Panc1 (cell line): ENCODE measurements around the gene MAD1L1. TPM values are rescaled to one million over a fixed set of nuclear protein-coding genes. Genes with fewer than 3 reads are reported as not detected.

ENCODE experiments used
- ATAC-seq: fragments of 200-7000 bp; cut with Tn5 transposase; 2 replicates; pipeline ENCODE4 v1.9.1; 2020; ENCODE audit warnings: mild to moderate bottlenecking, moderate library complexity
- BruUV-seq: library from RNA; stranded (reverse); fragments of 400-500 nt; replicated peaks from 2 replicates; lab custom pipeline; 2021; lab: Mats Ljungman, UMichigan
- CTCF ChIA-PET: fragments of 300-600 bp; sonication (Branson Sonifier 250); formaldehyde crosslinking; loops from one replicate; lab custom pipeline; 2022; ENCODE audit warnings: antibody characterized with exemption; lab: Charles Lee
- POLR2A ChIA-PET: fragments of 300-600 bp; sonication (Branson Sonifier 250); formaldehyde crosslinking; loops from one replicate; lab custom pipeline; 2022; ENCODE audit warnings: antibody characterized with exemption; lab: Charles Lee
- DNase-seq: peaks from one replicate; pipeline ENCODE4 v3.0.0-alpha.2; 2010; ENCODE audit warnings: low read depth, low spot score
- H3K27ac ChIP-seq: 2 replicates; pipeline ENCODE4 v1.5.1; 2011; ENCODE audit warnings: mild to moderate bottlenecking, low read length, inconsistent platforms
- H3K27me3 ChIP-seq: fragments of 200-500 bp; sonication (Bioruptor generic); 2 replicates; pipeline ENCODE4 v1.6.0; 2014; ENCODE audit warnings: low read length, inconsistent platforms; ENCODE audit not compliant: control insufficient read depth, insufficient read depth
- H3K36me3 ChIP-seq: fragments of 200-500 bp; sonication (Bioruptor generic); 2 replicates; pipeline ENCODE4 v1.5.1; 2014; ENCODE audit warnings: inconsistent platforms, mild to moderate bottlenecking, low read length, moderate library complexity; ENCODE audit not compliant: control insufficient read depth, insufficient read depth
- H3K4me1 ChIP-seq: 2 replicates; pipeline ENCODE4 v1.5.1; 2011; ENCODE audit warnings: inconsistent platforms, mild to moderate bottlenecking, low read length, moderate library complexity; ENCODE audit not compliant: control insufficient read depth, insufficient read depth
- H3K4me3 ChIP-seq, 2 experiments: 2 replicates each; pipeline ENCODE4 v1.5.1; 2011 to 2012; ENCODE audit warnings: low read depth in 2 of 2, low read length in 2 of 2, mild to moderate bottlenecking in 2 of 2, inconsistent platforms in 1 of 2, moderate library complexity in 1 of 2
- H3K9me3 ChIP-seq: fragments of 200-500 bp; sonication (Bioruptor generic); 2 replicates; pipeline ENCODE4 v1.5.1; 2014; ENCODE audit warnings: low read depth, mild to moderate bottlenecking, inconsistent platforms, low read length, moderate library complexity; ENCODE audit not compliant: control insufficient read depth, insufficient read depth
- CTCF ChIP-seq: fragments of 450-650 bp; IDR thresholded peaks from 2 replicates; pipeline ENCODE4 v1.5.1; 2017; ENCODE audit warnings: mild to moderate bottlenecking
- POLR2AphosphoS5 ChIP-seq: IDR thresholded peaks from 2 replicates; pipeline ENCODE4 v1.6.1; 2012; ENCODE audit warnings: mild to moderate bottlenecking, low read depth, low read length, moderate library complexity
- REST ChIP-seq, 2 experiments: IDR thresholded peaks; 2 replicates each; pipeline ENCODE4 v1.6.1; 2011 to 2012; ENCODE audit warnings: low read depth in 2 of 2, control low read depth in 1 of 2, low read length in 1 of 2, mild to moderate bottlenecking in 1 of 2, moderate library complexity in 1 of 2; ENCODE audit not compliant: insufficient read depth in 1 of 2
- SIN3A ChIP-seq: IDR thresholded peaks from 2 replicates; pipeline ENCODE4 v1.6.1; 2012; ENCODE audit warnings: low read depth, mild to moderate bottlenecking, low read length, moderate library complexity, borderline replicate concordance; ENCODE audit not compliant: insufficient read depth
- TCF7L2 ChIP-seq: IDR thresholded peaks from 2 replicates; pipeline ENCODE4 v1.6.1; 2011; ENCODE audit warnings: mild to moderate bottlenecking, low read depth, low read length, inconsistent platforms
- in situ Hi-C: cut with HindIII; loops from 2 replicates; pipeline ENCODE4 v1.10.0; 2016; ENCODE audit warnings: low sequenced_read_pairs, low pct_unique_long_range_greater_than_20kb
- intact Hi-C: fragments of 100-400 bp; cut with micrococcal nuclease; formaldehyde crosslinking; loops from one replicate; pipeline ENCODE4 v1.10.0; 2022; ENCODE audit not compliant: unreplicated experiment
- total RNA-seq: library from RNA; stranded (reverse); gene quantifications from one replicate; pipeline ENCODE4 v1.2.1, GENCODE V29; 2021; ENCODE audit not compliant: unreplicated experiment

The MAD1L1 gene
- total RNA-seq, 1 experiment from 2014 or later: 70.8 TPM

GRCh38 chr7:2086229-2086628 is 146.5 kb downstream of the MAD1L1 start:
- CTCF ChIA-PET: interaction anchor here (0.5 kb wide), 1 partner anchor 288 kb away, joined by 8 read pairs; no protein-coding TSS in a partner anchor
- POLR2A ChIA-PET: no interaction called here
- Histone ChIP-seq H3K27me3 (no peaks in the 10 kb centered on the region), H3K9me3 (no peaks in the 10 kb centered on the region), H3K36me3 (no peaks in the 10 kb centered on the region), H3K27ac (no peak overlapping the region), H3K4me1 (no peaks in the 10 kb centered on the region), H3K4me3 (no peak overlapping the region)
- TF ChIP-seq REST (IDR thresholded peaks at IDR 0.05; ENCODE audit: insufficient read depth in 1 of 2, low read depth in 2 of 2, low read length in 1 of 2): no peak
- no TSS peak for BruUV-seq
- in situ Hi-C loops (no loop called here), intact Hi-C loops (no loop called here)
- ATAC-seq (no peak), DNase-seq (no peak)

GRCh38 chr7:2085804-2086203 is 146.9 kb downstream of the MAD1L1 start:
- BruUV-seq: no TSS peak
- CTCF ChIA-PET: interaction anchor here (0.5 kb wide), 1 partner anchor 287 kb away, joined by 8 read pairs; no protein-coding TSS in a partner anchor
- in situ Hi-C loops: no loop called here
- POLR2A ChIA-PET: no interaction called here
- intact Hi-C loops: no loop called here
- ATAC-seq (no peak), DNase-seq (no peak)
- no peaks in the 10 kb centered on the region for H3K9me3 ChIP-seq
- H3K4me1 ChIP-seq: no peaks in the 10 kb centered on the region
- no peaks in the 10 kb centered on the region for H3K27me3 ChIP-seq
- TF ChIP-seq POLR2AphosphoS5 (no peak), SIN3A (no peak), REST (IDR thresholded peaks at IDR 0.05; ENCODE audit: insufficient read depth in 1 of 2, low read depth in 2 of 2, low read length in 1 of 2) (no peak), TCF7L2 (no peak), CTCF (no peak)
- H3K36me3 ChIP-seq: no peaks in the 10 kb centered on the region
- H3K4me3 ChIP-seq: no peak overlapping the region
- H3K27ac ChIP-seq: no peak overlapping the region
